NCI-H1092 treated with DMSO at 0.1 percent for 48 hours (cell line): Measurements from ENCODE around the gene TFIP11.

Source experiments
- DNase-seq: peaks from one replicate; lab custom pipeline; 2025; lab: John Stamatoyannopoulos, UW

The TFIP11 gene

DNA sequence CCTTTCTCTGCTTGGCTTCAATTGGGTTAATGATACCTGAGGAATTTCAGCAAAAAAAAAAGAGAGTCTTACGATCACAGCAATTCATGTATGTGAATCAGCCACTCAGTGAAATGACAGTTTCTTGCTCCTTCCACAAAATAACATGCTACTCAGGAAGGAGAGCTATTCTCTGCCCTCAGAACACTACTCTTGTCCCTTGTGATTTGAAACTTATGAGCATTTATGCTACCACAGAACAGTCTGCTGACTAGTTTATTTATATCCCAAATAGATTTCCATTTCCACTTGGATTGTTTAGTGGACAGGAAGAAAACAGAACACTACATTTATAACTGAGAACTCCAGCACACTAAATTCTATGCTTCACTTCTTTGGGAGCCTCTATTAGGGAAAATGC, 8.5 kb downstream of the TFIP11 start:
- DNase-seq: no peak

DNA sequence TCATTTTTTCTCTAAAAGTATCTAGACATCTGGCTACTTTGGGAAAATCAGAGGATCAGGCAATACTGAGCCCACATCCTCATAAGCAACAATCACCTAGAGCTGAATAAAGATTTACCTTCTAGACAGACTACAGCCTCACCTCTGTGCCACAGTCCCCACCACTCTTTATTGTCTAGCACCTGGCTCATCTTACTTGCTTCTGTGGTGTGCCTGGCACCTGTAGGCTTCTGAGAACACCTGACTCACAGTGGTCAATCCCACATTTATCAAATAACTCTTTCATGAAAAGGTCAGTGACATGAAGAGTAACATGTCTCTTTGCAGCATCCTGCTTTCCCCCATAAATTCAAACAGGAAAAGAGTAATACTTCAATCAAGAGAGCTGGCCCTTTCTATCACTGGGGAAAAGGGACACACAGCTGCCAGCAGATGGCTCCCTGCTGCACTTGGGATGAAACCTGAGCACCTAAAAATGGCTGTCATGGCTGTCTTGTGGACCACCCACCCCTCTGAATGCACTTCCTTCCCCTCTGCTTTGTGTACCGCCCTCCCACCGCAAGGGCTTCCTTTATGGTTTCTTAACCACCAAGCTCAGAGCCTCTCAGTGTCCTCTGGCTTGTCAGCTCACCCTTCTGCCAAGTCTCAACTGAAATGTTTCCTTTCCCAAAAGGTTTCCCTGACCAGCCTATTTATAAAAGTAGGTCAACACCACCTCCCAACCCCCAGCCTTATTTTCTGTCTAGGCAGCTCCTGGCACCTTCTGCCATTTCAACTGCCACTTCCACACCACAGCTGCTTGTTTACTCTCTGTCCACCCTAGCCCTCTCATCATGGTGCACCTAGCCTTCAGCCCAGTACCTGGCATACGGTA, 9.3 kb downstream of the TFIP11 start:
- DNase-seq: peak; percentile 12

GRCh38 chr22:26501996-26502395, 10.3 kb downstream of the TFIP11 start:
- no peak for DNase-seq

DNA sequence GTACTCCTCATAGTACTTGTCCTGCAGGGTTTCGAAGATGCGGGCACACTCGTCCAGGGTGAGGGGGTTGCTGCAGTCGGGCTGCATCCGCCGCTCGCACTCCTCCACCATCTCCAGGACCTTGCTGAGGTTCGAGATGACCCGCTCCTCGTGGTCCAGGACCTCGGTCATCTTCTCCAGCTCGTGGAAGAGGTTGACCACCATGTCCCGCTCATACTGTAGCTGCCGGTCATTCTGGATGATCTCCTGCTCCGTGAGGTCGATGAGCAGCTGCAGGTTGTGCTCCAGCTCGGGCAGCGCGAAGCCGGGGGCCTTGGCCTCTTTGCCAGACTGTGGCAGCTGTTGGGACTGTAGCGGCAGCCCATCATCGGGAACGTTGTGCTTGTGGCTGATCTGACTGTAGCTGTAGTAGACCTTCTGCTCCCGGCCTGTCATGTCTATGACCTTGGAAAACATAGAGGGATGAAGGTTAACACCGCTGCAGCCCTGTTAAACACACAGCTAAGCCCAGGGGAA, 13.0 kb downstream of the TFIP11 start:
- no peak for DNase-seq

DNA sequence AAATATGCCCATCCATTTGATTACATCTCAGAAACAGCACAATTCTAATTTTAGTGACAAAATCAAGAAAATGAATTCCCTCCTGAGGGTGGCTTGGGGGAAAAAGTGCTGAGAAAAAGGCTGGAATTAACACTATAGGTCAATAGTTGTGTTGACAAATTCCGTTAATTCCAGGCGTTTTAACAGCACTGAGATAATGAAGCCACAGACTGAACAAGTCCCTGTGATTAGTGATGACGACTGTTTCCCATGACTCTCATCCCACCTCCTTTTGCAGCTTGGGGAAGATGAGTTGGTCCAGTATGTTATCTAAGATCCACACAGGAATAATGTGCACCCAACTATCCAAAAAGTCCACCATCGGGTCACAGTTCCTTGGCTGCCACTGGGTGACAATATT, 15.8 kb downstream of the TFIP11 start:
- no peak for DNase-seq

DNA sequence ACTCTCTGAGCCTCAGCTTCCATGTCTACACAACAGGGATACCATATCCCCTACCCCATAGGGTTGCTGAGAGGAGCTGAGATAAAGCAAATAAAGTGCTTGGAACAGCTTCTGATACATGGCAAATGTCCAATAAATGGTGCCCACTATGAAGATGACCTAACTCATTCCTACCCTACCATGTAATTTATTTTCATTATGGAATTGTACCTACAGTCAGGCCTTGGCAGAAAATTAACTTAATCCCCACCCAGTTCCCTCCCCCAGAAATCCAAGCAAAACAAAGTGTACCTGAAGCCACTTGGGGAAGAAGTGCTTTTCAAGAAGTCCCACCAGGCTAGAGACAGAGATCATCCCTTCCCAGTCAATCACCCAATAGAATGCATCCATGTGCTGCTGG, 17.8 kb downstream of the TFIP11 start:
- DNase-seq: no peak

DNA sequence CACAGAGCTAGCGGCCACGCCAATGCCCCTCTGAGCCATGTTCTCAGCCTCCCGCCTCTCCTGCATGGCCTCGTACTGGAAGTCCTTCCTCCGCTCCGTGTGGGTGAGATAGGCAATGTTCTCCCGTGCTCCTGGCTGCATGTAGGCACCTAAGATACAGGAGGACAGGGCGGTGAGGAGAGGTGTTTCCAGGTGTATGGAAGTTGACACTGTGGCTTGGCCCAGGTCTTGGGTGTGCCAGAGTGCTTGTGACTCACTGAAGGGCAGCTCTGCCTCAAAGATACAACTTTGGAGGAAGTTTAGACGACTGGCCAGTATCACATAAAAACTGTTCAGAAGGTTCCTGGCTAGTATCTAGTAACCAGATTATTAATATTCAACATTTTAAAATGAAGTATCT, 20.1 kb downstream of the TFIP11 start:
- DNase-seq: no peak

DNA sequence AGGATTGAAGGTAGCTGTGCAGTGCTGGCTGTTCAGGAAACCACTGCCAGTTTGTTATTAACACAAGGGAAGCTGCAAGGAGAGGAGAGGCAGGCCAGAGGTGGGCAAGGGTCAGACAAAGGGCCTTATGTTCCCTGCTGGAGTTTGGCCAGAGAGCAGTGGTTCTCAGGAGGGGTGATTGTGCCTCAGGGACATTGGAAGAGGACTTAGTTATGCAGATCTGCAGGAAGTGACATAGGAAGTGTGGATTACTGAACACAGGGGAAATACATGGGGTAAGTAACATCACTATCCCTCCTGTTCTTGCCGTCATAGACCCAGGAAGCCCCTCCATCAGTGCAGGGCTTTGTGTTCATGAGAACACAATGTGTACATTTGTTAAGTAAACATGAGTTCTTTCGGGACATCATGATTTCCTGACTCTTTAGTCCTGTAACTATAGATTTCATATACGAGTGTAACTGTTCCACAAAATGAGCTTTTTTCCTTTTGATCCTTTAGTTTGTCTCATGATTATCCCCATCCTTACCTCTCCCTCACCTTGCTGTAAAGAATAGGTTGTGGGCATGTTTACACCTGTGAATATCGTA, 22.7 kb downstream of the TFIP11 start:
- DNase-seq: no peak

DNA sequence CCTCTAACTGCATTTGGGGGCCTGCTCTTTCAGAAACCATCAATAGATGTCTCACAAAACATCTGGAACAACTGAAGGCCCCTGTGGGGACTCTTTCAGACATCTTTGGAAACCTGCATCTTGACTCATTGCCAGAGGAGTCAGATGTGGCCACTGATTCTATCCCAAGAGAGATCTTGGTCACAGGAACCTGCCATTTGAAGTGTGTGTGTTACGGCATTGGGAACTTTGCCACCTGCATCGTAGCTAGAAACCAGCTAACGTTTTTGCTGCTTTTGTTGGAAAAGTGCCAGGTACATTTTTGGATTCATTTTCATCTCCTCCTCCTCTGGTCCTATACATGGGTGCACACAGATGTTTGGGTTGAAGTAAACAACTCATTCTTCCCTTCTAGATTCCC, 24.3 kb downstream of the TFIP11 start:
- no peak for DNase-seq

- no peak for DNase-seq
Measured at GRCh38 chr22:26486394-26486793, 25.9 kb downstream of the TFIP11 start.

DNA sequence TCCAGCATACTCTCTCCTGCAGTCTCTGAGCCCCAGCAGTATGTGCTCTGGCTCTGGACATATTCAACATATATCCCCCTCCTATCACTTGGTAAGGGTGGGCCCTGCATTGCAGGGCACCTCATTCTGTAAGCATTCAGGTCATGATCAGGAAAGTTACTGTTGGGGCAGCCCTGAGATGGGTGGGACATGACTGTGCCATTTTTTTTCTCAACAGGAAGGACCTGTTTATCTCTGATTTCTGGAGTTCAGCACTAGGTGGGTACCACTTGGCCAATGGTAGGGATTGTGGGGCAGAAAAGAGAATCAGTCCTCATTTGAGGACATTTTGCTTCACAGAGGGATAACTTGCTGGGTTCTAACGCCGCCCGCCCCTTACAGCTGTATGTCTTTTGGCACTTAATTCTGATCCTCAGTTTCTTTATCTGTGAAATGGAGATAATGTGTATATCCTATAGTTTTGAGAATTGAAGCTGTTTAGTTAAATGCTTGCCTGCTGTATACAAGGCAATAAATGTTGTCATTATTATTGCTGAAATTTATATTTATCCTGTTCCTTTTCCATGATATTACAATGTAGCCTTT, 26.4 kb downstream of the TFIP11 start:
- DNase-seq: no peak

DNA sequence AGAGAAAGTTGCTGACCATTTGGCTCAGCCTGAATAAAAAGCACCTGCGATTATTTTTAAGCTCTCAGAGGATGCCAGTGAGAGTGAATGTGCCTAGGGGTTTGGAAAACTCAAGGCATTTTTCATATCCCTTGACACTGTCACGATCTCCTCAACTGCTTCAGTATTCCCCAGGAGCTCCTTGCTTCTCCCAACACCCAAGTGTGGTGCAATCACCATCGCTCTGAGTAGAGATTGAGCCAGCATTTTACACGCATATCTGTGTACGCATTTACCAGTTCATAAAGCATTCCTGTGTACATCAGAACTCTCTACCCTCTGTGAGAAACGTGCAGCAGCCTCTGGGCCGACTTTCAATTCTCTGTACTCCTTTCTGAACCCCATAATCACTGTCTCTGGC, 27.3 kb downstream of the TFIP11 start:
- DNase-seq: no peak

GRCh38 chr22:26484360-26484706, 27.9 kb downstream of the TFIP11 start:
- peak; percentile 23 for DNase-seq

DNA sequence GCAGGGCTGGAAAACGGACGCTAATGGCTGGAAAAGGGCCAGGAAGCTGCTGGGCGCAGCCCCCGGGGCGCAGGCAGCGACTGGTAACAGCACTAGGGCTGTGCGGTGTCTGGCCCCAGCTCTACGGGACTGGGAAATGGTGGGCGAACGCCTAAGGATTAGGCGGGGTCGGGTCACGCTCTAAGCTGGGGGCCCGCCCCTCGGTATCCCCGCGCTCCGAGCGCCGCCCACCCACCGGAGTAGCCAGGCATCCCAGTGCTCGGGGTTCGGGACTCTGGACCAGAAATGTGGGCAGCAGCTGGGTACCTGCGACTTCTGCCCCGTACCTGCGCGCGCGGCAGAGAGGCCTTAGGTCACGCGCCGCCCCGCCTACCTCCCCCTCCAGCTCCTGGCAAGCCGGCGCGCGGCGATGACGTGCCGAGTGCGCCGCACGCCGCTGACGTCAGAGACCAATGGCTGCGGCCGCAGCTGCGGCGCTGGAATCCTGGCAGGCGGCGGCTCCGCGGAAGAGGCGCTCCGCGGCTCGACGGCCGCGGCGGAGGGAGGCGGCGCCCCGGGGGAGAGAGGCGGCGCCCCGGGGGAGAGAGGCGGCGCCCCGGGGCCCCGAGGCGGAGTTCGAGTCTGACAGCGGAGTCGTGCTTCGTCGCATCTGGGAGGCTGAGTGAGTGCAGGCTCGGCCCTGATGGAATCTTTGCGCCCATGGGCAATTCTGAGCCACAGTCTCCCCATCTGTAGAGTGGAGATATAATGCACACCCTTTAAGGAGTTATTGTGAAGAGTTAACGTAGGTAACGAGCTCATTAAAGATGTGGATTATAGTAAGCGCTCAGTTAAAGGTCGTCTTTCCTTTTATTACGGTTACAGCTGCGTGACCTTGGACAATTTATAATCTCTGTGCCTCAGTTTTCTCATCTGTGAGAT, 28.6 kb downstream of the TFIP11 start, which contains the start of the genes HPS4 and SRRD:
Gene HPS4, minus strand, starts transcription at position 345 of the 921 bp plus-strand sequence. CDS start 2,021 bp downstream, outside the sequence.
Gene SRRD, plus strand, starts transcription at position 439 of the 921 bp plus-strand sequence. Its CDS starts 14 bp downstream, at position 453.
- DNase-seq: peak; percentile 90

DNA sequence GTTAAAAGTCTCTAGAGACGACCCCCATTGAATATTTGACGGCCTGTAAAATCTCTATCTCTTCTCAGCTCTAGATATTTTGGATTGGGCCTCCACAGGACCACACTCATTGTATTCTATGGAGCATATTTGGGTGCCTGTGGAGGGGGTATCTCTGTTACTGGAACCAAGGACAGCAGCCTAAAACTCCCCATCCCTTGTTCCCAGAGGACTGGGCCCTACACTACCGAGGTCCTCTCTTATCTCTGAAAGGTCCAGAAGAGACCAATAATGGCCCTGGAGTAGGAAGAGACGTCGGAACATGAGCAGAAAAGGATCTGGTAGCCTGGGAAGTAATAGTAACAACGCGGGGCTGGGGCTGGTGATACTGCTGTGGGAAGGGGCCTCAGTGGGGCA, 29.2 kb downstream of the TFIP11 start:
- DNase-seq: no peak

DNA sequence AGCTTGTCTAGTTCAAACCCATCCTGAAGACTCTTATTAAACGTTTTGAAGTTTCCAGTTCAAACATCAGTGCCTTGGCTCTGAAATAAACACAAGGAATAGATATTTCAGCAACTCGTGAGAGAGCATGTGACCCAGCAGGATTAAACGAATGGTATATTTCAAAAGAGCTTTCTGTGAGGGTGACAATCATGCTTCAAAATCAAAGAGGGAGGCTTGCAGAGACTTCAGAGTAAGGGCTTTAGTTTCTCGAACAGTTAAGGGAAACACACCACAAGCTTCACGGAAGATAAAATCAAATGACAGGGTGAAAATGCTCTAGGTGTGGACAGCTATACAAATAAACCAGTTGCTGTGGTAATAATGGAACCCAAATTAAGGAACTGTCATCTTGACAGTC, 30.1 kb downstream of the TFIP11 start:
- no peak for DNase-seq

DNA sequence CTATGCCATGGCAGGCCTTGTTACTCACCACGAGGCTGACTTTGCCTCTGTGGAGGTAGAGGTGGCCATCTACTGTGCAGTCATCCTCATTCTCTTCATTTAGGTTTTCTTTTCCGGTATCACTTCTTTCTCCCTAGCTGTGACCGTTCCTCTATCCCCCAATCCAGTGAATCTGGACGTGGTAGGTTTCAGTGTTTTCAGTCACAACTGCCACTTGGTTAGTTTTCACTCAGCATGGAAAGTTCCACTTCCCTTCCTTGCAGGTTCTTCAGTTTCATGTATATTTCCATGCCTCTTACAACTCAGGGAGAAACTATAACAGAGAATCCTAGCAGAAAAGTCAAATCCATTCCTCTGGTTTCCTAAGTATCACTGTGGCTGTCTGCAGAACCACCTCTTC, 30.6 kb downstream of the TFIP11 start:
- DNase-seq: no peak

DNA sequence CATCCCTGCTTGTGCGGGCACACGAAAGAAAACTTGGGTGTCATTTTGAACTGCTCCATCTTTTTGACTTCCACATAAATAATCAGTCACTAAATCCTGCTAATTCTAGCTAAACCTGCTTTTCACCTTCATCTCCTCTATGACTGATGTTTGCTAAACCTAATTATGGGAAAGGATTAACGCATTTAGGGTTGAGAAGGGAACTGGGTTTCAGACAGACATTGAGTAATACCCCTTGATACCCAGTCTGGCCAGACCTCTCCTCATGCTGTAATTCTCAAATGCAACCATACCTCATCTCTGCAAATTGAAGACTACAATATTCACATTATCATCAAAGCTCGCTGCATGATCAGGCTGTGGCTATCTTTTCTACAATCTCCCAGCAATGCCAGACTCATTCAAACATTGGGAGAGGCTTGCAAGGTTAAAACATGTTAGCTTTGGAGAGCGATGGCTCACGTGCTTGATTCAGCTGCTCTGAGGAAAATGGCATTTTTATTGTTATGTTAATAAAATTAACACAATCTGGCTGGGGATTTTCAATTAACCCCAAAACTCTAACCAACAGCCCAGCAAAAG, 31.1 kb downstream of the TFIP11 start:
- DNase-seq: no peak

DNA sequence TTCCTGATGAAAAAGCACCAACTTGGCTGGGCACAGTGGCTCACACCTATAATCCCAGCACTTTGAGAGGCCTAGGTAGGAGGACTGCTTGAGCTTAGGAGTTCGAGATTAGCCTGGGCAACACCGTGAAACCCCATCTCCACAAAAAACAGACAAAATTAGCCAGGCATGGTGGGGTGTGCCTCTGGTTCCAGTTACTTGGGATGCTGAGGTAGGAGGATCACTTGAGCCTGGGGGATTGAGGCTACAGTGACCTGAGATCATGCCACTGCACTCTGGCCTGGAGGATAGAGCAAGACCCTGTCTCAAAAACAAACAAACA, 31.7 kb downstream of the TFIP11 start:
- no peak for DNase-seq

DNA sequence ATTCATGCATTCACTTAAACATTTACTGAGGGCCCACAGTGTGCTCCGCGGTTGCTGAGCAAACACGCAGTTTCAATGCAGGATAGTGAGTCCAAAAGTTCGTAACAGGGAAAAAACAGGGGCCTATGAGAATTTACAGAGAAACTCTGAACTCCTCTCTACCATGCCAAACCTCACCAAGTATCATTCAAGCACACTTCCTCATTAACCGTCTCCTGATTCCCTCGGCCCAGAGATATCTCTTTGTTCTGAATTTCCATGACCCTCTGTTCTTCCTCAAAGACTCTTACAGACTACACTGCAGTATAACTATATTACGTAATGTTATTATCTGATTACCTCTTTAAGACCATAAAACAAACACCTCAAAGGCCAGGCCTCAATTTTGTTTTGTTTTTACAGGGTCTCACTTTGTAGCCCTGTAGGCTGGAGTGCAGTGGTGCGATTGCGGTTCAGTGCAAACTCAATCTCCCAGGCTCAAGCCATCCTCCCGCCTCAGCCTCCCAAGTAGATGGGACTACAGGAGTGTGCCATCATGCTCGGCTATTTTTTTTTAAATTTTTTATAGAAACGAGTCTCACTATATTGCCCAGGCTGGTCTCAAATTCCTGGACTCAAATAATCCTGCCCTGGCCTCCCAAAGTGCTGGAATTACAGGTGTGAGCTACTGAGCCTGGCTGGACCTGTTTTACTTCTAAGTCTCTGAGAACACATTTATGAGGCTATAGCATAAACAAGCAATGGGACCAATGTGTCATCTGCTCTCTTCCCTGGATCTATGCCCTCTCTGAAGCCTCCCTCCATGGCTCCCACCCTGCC, 32.3 kb downstream of the TFIP11 start:
- DNase-seq: peak; percentile 75
